ENCODE data around the gene TMEM218. TPM values are rescaled to one million over a fixed set of nuclear protein-coding genes. Genes with fewer than 3 reads are reported as not detected.

TMEM218 gene
- total and polyA plus RNA-seq, 2 of the 8 experiments (the other 6 are each of a cell fraction or from before 2014, with no cell fraction given): 17.0 to 33.5 TPM

DNA sequence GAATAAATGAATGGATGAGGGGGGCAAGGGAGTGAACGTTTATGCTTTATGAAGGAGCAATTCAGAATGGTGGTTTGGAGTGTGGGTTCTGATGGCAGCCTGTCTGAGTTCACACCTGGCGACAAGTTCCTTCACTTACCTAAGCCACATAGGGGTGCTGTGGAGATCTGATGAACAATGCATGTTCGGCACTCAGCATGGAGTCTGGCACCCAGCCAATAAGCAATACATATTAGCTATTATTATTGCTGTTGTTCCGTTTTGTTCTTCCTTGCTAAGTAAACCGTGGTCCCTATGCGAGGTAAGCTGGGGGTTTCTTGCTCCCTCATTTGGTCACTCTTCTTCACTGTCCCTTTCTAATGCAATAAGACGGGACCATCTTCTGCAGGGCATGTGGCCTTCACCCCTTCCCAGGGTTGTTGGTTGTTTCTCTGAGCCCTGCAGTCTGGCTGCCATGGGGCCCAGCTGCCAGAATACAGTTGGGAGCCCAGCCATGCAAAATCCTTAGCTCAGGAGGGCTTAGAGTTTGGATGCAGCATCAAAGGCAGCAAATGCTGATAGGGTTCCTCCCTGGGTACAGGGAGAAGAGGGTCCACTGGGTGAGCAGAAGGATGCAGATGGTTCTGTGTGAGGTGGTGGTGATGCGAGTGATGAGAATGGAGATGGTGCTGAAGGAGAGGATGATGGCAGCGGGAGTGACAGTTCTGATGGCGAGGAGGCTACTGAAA is 46.7 kb upstream of the TMEM218 start:
- H2AFZ ChIP-seq (ENCODE audit: low read length): no peak overlapping the region
- no peaks in the 10 kb centered on the region; a peak in 2 of 7 replicates for H3K27me3 ChIP-seq (replicated peaks in 1 of 4; ENCODE audit: control insufficient read depth in 3 of 4, extremely low read depth in 1 of 4, insufficient read depth in 3 of 4, low read length in 3 of 4)
- H3K36me3 ChIP-seq (ENCODE audit: control insufficient read depth in 2 of 4, insufficient read depth in 4 of 4, low read length in 3 of 4): no peaks in the 10 kb centered on the region; a peak in 1 of 8 replicates
- FAIRE-seq (no peak), DNase-seq (ENCODE audit: low read depth in 1 of 2, low spot score in 2 of 2) (no peak)
- no peak overlapping the region for H2BK15ac ChIP-seq (ENCODE audit: low read length)
- H4K91ac ChIP-seq (replicated peaks; ENCODE audit: insufficient read length, low read length): no peak overlapping the region
- no peak overlapping the region for H3K56ac ChIP-seq (replicated peaks; ENCODE audit: insufficient read length, low read depth, low read length)
- peak overlapping the region; percentile 61 for H3K4ac ChIP-seq (replicated peaks; ENCODE audit: insufficient read length, low read depth, low read length)
- H4K20me1 ChIP-seq (replicated peaks in 1 of 2; ENCODE audit: control insufficient read depth in 1 of 2, insufficient read depth in 2 of 2, low read length in 2 of 2): no peaks in the 10 kb centered on the region
- no peak overlapping the region for H3K18ac ChIP-seq (ENCODE audit: extremely low read depth, low read length)
- TF ChIP-seq, protein P1, sequence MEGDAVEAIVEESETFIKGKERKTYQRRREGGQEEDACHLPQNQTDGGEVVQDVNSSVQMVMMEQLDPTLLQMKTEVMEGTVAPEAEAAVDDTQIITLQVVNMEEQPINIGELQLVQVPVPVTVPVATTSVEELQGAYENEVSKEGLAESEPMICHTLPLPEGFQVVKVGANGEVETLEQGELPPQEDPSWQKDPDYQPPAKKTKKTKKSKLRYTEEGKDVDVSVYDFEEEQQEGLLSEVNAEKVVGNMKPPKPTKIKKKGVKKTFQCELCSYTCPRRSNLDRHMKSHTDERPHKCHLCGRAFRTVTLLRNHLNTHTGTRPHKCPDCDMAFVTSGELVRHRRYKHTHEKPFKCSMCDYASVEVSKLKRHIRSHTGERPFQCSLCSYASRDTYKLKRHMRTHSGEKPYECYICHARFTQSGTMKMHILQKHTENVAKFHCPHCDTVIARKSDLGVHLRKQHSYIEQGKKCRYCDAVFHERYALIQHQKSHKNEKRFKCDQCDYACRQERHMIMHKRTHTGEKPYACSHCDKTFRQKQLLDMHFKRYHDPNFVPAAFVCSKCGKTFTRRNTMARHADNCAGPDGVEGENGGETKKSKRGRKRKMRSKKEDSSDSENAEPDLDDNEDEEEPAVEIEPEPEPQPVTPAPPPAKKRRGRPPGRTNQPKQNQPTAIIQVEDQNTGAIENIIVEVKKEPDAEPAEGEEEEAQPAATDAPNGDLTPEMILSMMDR (IDR thresholded peaks at IDR 0.05; ENCODE audit: control extremely low read depth in 1 of 3, insufficient read depth in 1 of 3, low read depth in 1 of 3, low read length in 3 of 3): peak in 1 of 3 experiments; percentile 3; a peak in 1 of 4 replicates
- TF ChIP-seq CHD2 (IDR thresholded peaks at IDR 0.05; ENCODE audit: low read length): no peak
- peaks cover 2% of the 10 kb centered on the region; the same call in 1 of the 2 replicates for H3K23me2 ChIP-seq (ENCODE audit: low read depth, low read length)
- H3K4me3 ChIP-seq (ENCODE audit: extremely low read depth in 1 of 4, insufficient read depth in 2 of 4, low read depth in 3 of 4, low read length in 4 of 4): no peak overlapping the region
- H2BK120ac ChIP-seq (replicated peaks; ENCODE audit: low read depth, low read length): no peak overlapping the region
- H4K5ac ChIP-seq (ENCODE audit: insufficient read length, low read depth, low read length): no peak overlapping the region
- ChIA-PET CTCF (ENCODE audit: partially characterized antibody) (interaction anchor here (0.6 to 5.7 kb wide), 9 partner anchors 11 to 200 kb away, joined by 3 to 42 read pairs (median 3); no protein-coding TSS in a partner anchor), POLR2A (ENCODE audit: partially characterized antibody) (no interaction called here)
- H4K8ac ChIP-seq (ENCODE audit: extremely low read depth, insufficient read depth, low read length): no peak overlapping the region
- H3K23ac ChIP-seq (ENCODE audit: insufficient read length): no peak overlapping the region
- H2BK5ac ChIP-seq (ENCODE audit: low read depth, low read length): no peak overlapping the region
- no peak overlapping the region for H2BK12ac ChIP-seq (ENCODE audit: low read depth, low read length)
- 0 out of 2 replicates have a peak overlapping the region, but pooled peaks have one; percentile 19 for H2AK5ac ChIP-seq (ENCODE audit: low read depth, low read length)
- H3K4me1 ChIP-seq (replicated peaks in 1 of 4; ENCODE audit: control insufficient read depth in 3 of 4, insufficient read depth in 4 of 4, low read length in 3 of 4): peaks cover 2 to 8% (median 5%) of the 10 kb centered on the region in 4 experiments; a peak in 6 of 7 replicates
- H3K4me2 ChIP-seq (ENCODE audit: insufficient read depth in 1 of 2, low read depth in 2 of 2, low read length in 2 of 2): no peak overlapping the region
- no peak overlapping the region for H3K14ac ChIP-seq (ENCODE audit: insufficient read length)
- no peaks in the 10 kb centered on the region for H3K79me1 ChIP-seq (ENCODE audit: low read depth, low read length)
- 84% methylated on average over 10 of the region's 10 CpGs; no CpG with 5 or more reads in 1 of the 2 experiments for WGBS, 2 experiments (ENCODE audit: extremely low coverage in 1 of 2, insufficient coverage in 1 of 2, insufficient read length in 1 of 2, insufficient replicate concordance in 2 of 2, low coverage in 1 of 2, low lambda C conversion rate in 2 of 2, missing lambda C conversion rate in 1 of 2)
- no peak overlapping the region for H3K27ac ChIP-seq (ENCODE audit: low read depth, low read length)
- H3K9me3 ChIP-seq (ENCODE audit: insufficient read depth in 2 of 2, low read depth in 1 of 2, low read length in 1 of 2): peaks cover 0 to 6% of the 10 kb centered on the region in 2 experiments; a peak in 1 of 4 replicates
- H2BK20ac ChIP-seq (ENCODE audit: low read length): no peak overlapping the region
- H3K79me2 ChIP-seq (ENCODE audit: control insufficient read depth in 1 of 2, insufficient read depth in 2 of 2, low read length in 2 of 2): no peaks in the 10 kb centered on the region; a peak in 1 of 4 replicates
- no peak overlapping the region for H3K9ac ChIP-seq (replicated peaks in 1 of 4; ENCODE audit: extremely low read depth in 1 of 4, low read depth in 3 of 4, low read length in 3 of 4)
